Mesenteric fat pad (tissue), 1 donor: ENCODE data around the gene CCDC102A. TPM values are rescaled to one million over a fixed set of nuclear protein-coding genes. Genes with fewer than 3 reads are reported as not detected.

Source experiments
- DNase-seq: peaks from one replicate; pipeline ENCODE4 v3.0.0-alpha.2; 2020; ENCODE audit warnings: low spot score
- long read RNA-seq: library from polyadenylated mRNA; unstranded; transcript quantifications from one replicate; pipeline ENCODE4 v2.0.0, GENCODE V29; 2020
- total RNA-seq: library from RNA; stranded (reverse); fragmentation: NEBNext Ultra II Directional; extraction: Animal tissue kit (Norgen Biotek cat#: 25700); gene quantifications from one replicate; pipeline ENCODE4 v1.2.1, GENCODE V29; 2021
- donor health status: DM: yes; HTN: yes; CAD: no.

CCDC102A gene
- 5.0 TPM for total RNA-seq
- long read RNA-seq: 0 reads

GRCh38 chr16:57536306-57537193 lies at the start of gene CCDC102A:
Gene CCDC102A, minus strand, starts transcription at chr16:57536571. Its CDS starts 7,394 bp downstream, at chr16:57529177.
- peak; percentile 87 for DNase-seq

GRCh38 chr16:57585051-57585687 lies 48.8 kb upstream of the CCDC102A start:
- DNase-seq: peak; percentile 14

GRCh38 chr16:57579361-57579665 lies 42.9 kb upstream of the CCDC102A start:
- DNase-seq: peak; percentile 47

GRCh38 chr16:57578521-57579360 lies 42.4 kb upstream of the CCDC102A start:
- DNase-seq: peak; percentile 80

GRCh38 chr16:57577691-57578224 lies 41.4 kb upstream of the CCDC102A start:
- DNase-seq: peak; percentile 82

- DNase-seq: no peak
Observed at GRCh38 chr16:57577214-57577613, 40.8 kb upstream of the CCDC102A start.

GRCh38 chr16:57576429-57576870 lies 40.1 kb upstream of the CCDC102A start:
- DNase-seq: peak; percentile 91

GRCh38 chr16:57575468-57576277 lies 39.3 kb upstream of the CCDC102A start:
- DNase-seq: peak; percentile 80

- peak; percentile 76 for DNase-seq
Observed at GRCh38 chr16:57574646-57575467, 38.5 kb upstream of the CCDC102A start.

- DNase-seq: peak; percentile 81
Observed at GRCh38 chr16:57574086-57574485, 37.7 kb upstream of the CCDC102A start.

- DNase-seq: peak; percentile 43
Observed at GRCh38 chr16:57572978-57573728, 36.8 kb upstream of the CCDC102A start.

GRCh38 chr16:57571098-57571497 lies 34.7 kb upstream of the CCDC102A start:
- DNase-seq: peak; percentile 14

- DNase-seq: peak; percentile 77
Observed at GRCh38 chr16:57570301-57571070, 34.1 kb upstream of the CCDC102A start.

GRCh38 chr16:57569306-57569946 lies 33.1 kb upstream of the CCDC102A start:
- DNase-seq: peak; percentile 49

- DNase-seq: peak; percentile 49
Observed at GRCh38 chr16:57568772-57569171, 32.4 kb upstream of the CCDC102A start.

- DNase-seq: peak; percentile 14
Observed at GRCh38 chr16:57568173-57568678, 31.9 kb upstream of the CCDC102A start.

- DNase-seq: peak; percentile 83
Observed at GRCh38 chr16:57567691-57568090, 31.3 kb upstream of the CCDC102A start.
